ENCODE data around the gene FKBP6. TPM values are rescaled to one million over a fixed set of nuclear protein-coding genes. Genes with fewer than 3 reads are reported as not detected.

The FKBP6 gene
- total and polyA plus RNA-seq, 2 of the 13 experiments (the other 11 are each of a cell fraction or from before 2014, with no cell fraction given): 0.07 to 0.20 TPM

GRCh38 chr7:73354196-73354595 is 26.2 kb downstream of the FKBP6 start:
- FAIRE-seq: no peak
- in situ Hi-C loops (cut with HindIII; ENCODE audit: extremely low pct_ligation_motif_present, low pct_unique_long_range_greater_than_20kb): no loop called here
- 70% methylated on average over 9 of the region's 9 CpGs for WGBS (ENCODE audit: low lambda C conversion rate)

More at GRCh38 chr7:73354196-73354595, 26.2 kb downstream of the FKBP6 start:
- no TSS peak for BruUV-seq (replicated peaks)
- H3K9ac ChIP-seq (ENCODE audit: insufficient read depth, low read depth, low read length): no peak overlapping the region
- H3K79me2 ChIP-seq (ENCODE audit: insufficient read depth, low read length): no peaks in the 10 kb centered on the region
- ChIA-PET POLR2A (interaction anchor here (2.2 kb wide), 1 partner anchor 9 kb away, joined by 7 read pairs; no protein-coding TSS in a partner anchor), CTCF (ENCODE audit: low intra/inter-chr PET ratio, low total read pairs) (no interaction called here)
- intact Hi-C loops (cut with micrococcal nuclease; ENCODE audit: unreplicated experiment): no loop called here
- H3K9me3 ChIP-seq (ENCODE audit: low read length): no peaks in the 10 kb centered on the region
- no peak overlapping the region for H3K27ac ChIP-seq (ENCODE audit: extremely low read length, insufficient read depth, low read length)
- H3K4me3 ChIP-seq (replicated peaks in 1 of 3; ENCODE audit: insufficient read depth in 1 of 3, low read depth in 2 of 3, low read length in 3 of 3): no peak overlapping the region
- peak overlapping the region; percentile 2; the same call in 1 of the 2 replicates for H3K4me2 ChIP-seq (ENCODE audit: low read depth, low read length)
- H4K20me1 ChIP-seq (ENCODE audit: insufficient read depth, low read length): no peaks in the 10 kb centered on the region
- H3K4me1 ChIP-seq (ENCODE audit: insufficient read depth, low read length): peaks cover 71% of the 10 kb centered on the region
- ATAC-seq (peak; percentile 27), DNase-seq (ENCODE audit: low spot score) (no peak)
- no peaks in the 10 kb centered on the region for H3K36me3 ChIP-seq (replicated peaks in 1 of 2; ENCODE audit: control insufficient read depth in 1 of 2, insufficient read depth in 2 of 2, low read length in 2 of 2)
- H2AFZ ChIP-seq (ENCODE audit: low read length): no peak overlapping the region
- 0 out of 2 replicates have a peak, but pooled peaks have one; percentile 18 for TF ChIP-seq TFDP1 (CRISPR knock-in tag; IDR thresholded peaks at IDR 0.05; ENCODE audit: borderline replicate concordance)
- peak; percentile 57; the same call in 1 of the 2 replicates for TF ChIP-seq ZNF687 (CRISPR knock-in tag; IDR thresholded peaks at IDR 0.05)
- no peak for TF ChIP-seq GLI4 (CRISPR knock-in tag; IDR thresholded peaks at IDR 0.05; ENCODE audit: borderline replicate concordance)
- TF ChIP-seq MNT (IDR thresholded peaks at IDR 0.05): peak; percentile 11; the same call in 1 of the 2 replicates
- TF ChIP-seq ZNF891 (CRISPR knock-in tag; IDR thresholded peaks at IDR 0.05): 0 out of 2 replicates have a peak, but pooled peaks have one; percentile 30
- no peak for TF ChIP-seq ZNF672 (CRISPR knock-in tag; IDR thresholded peaks at IDR 0.05)
- TF ChIP-seq ZNF770 (CRISPR knock-in tag; IDR thresholded peaks at IDR 0.05): 0 out of 2 replicates have a peak, but pooled peaks have one; percentile 1
- TF ChIP-seq ZNF614 (CRISPR knock-in tag; IDR thresholded peaks at IDR 0.05; ENCODE audit: borderline replicate concordance): no peak
- TF ChIP-seq ZNF263 (CRISPR knock-in tag; IDR thresholded peaks at IDR 0.05): peak; percentile 82
- TF ChIP-seq RBAK (CRISPR knock-in tag; IDR thresholded peaks at IDR 0.05): peak; percentile 97
- no peak for TF ChIP-seq MAZ (IDR thresholded peaks at IDR 0.05; ENCODE audit: borderline replicate concordance, low read depth, low read length)
- TF ChIP-seq MAZ (CRISPR knock-in tag; IDR thresholded peaks at IDR 0.05; ENCODE audit: low read depth): no peak
- TF ChIP-seq MAX (IDR thresholded peaks at IDR 0.05): 0 out of 2 replicates have a peak, but pooled peaks have one; percentile 31
- H3K27me3 ChIP-seq (ENCODE audit: control insufficient read depth in 1 of 2, insufficient read depth in 2 of 2, low read length in 2 of 2): peaks cover 7 to 12% of the 10 kb centered on the region in 2 experiments; a peak in 4 of 5 replicates

Measured in HepG2 (cell line).